Skeletal muscle satellite cell (primary cell): ENCODE results near the gene ARMH1.
"Not testable (repeated sequence)": the region's sequence is repeated elsewhere in the genome, so short reads cannot be mapped to it uniquely, and the experiment has no call there.

Experiments used
- H3K27me3 ChIP-seq: 2 replicates; pipeline ENCODE4 v1.7.0; 2013; ENCODE audit warnings: low read length; ENCODE audit not compliant: control insufficient read depth, insufficient read depth
- H3K36me3 ChIP-seq: 2 replicates; pipeline ENCODE4 v1.7.0; 2013; ENCODE audit warnings: mild to moderate bottlenecking, control low read depth, low read length; ENCODE audit not compliant: insufficient read depth
- H3K4me1 ChIP-seq: 2 replicates; pipeline ENCODE4 v1.7.0; 2013; ENCODE audit warnings: low read length; ENCODE audit not compliant: control insufficient read depth, insufficient read depth
- H3K4me2 ChIP-seq: 2 replicates; pipeline ENCODE4 v1.7.0; 2013; ENCODE audit warnings: mild to moderate bottlenecking, low read length
- H3K4me3 ChIP-seq: 2 replicates; pipeline ENCODE4 v1.7.0; 2013; ENCODE audit warnings: low read length
- H3K9ac ChIP-seq: 2 replicates; pipeline ENCODE4 v1.7.0; 2013; ENCODE audit warnings: mild to moderate bottlenecking, low read depth, low read length, moderate library complexity
- H3K9me3 ChIP-seq: replicated peaks from 2 replicates; pipeline ENCODE4 v1.7.0; 2013; ENCODE audit warnings: mild to moderate bottlenecking, control low read depth, low read length

The ARMH1 gene

GRCh38 chr1:44685881-44686280 is 11.4 kb downstream of the ARMH1 start:
- Histone ChIP-seq H3K9ac (no peak overlapping the region), H3K36me3 (no peaks in the 10 kb centered on the region), H3K4me1 (no peaks in the 10 kb centered on the region), H3K4me2 (no peak overlapping the region), H3K9me3 (no peaks in the 10 kb centered on the region), H3K27me3 (peaks cover 6% of the 10 kb centered on the region), H3K4me3 (no peak overlapping the region)

- no peak overlapping the region for H3K4me3 ChIP-seq
- H3K9ac ChIP-seq: no peak overlapping the region
- H3K9me3 ChIP-seq: no peaks in the 10 kb centered on the region
- H3K36me3 ChIP-seq: no peaks in the 10 kb centered on the region
- H3K27me3 ChIP-seq: peaks cover 15% of the 10 kb centered on the region
- H3K4me2 ChIP-seq: no peak overlapping the region
- H3K4me1 ChIP-seq: no peaks in the 10 kb centered on the region
Measured at GRCh38 chr1:44688760-44689446, 14.4 kb downstream of the ARMH1 start.

GRCh38 chr1:44689447-44689765 is 14.9 kb downstream of the ARMH1 start:
- Histone ChIP-seq H3K4me2 (no peak overlapping the region), H3K36me3 (no peaks in the 10 kb centered on the region), H3K4me1 (no peaks in the 10 kb centered on the region), H3K9ac (no peak overlapping the region), H3K27me3 (peaks cover 15% of the 10 kb centered on the region), H3K4me3 (no peak overlapping the region), H3K9me3 (no peaks in the 10 kb centered on the region)

- Histone ChIP-seq H3K4me1 (no peaks in the 10 kb centered on the region), H3K27me3 (peaks cover 24% of the 10 kb centered on the region), H3K4me3 (no peak overlapping the region), H3K4me2 (no peak overlapping the region), H3K9me3 (no peaks in the 10 kb centered on the region), H3K36me3 (no peaks in the 10 kb centered on the region), H3K9ac (no peak overlapping the region)
Measured at GRCh38 chr1:44693159-44693558, 18.6 kb downstream of the ARMH1 start.

- Histone ChIP-seq H3K36me3 (no peaks in the 10 kb centered on the region), H3K4me3 (no peak overlapping the region), H3K4me2 (no peak overlapping the region), H3K4me1 (no peaks in the 10 kb centered on the region), H3K9ac (no peak overlapping the region), H3K9me3 (no peaks in the 10 kb centered on the region), H3K27me3 (peaks cover 23% of the 10 kb centered on the region)
Measured at GRCh38 chr1:44693900-44694299, 19.4 kb downstream of the ARMH1 start.

GRCh38 chr1:44694863-44695478 is 20.5 kb downstream of the ARMH1 start:
- Histone ChIP-seq H3K4me1 (no peaks in the 10 kb centered on the region), H3K4me3 (no peak overlapping the region), H3K27me3 (peaks cover 23% of the 10 kb centered on the region), H3K4me2 (no peak overlapping the region), H3K9ac (no peak overlapping the region), H3K9me3 (no peaks in the 10 kb centered on the region), H3K36me3 (no peaks in the 10 kb centered on the region)

- Histone ChIP-seq H3K36me3 (no peaks in the 10 kb centered on the region), H3K4me1 (no peaks in the 10 kb centered on the region), H3K4me3 (no peak overlapping the region), H3K4me2 (no peak overlapping the region), H3K9ac (no peak overlapping the region), H3K9me3 (no peaks in the 10 kb centered on the region), H3K27me3 (peaks cover 23% of the 10 kb centered on the region)
Measured at GRCh38 chr1:44695671-44696070, 21.2 kb downstream of the ARMH1 start.

- H3K4me3 ChIP-seq: no peak overlapping the region
- H3K4me2 ChIP-seq: no peak overlapping the region
- no peaks in the 10 kb centered on the region for H3K9me3 ChIP-seq
- H3K36me3 ChIP-seq: no peaks in the 10 kb centered on the region
- no peak overlapping the region for H3K9ac ChIP-seq
- H3K27me3 ChIP-seq: peaks cover 23% of the 10 kb centered on the region
- H3K4me1 ChIP-seq: no peaks in the 10 kb centered on the region
Measured at GRCh38 chr1:44696101-44696500, 21.6 kb downstream of the ARMH1 start.

- Histone ChIP-seq H3K9ac (no peak overlapping the region), H3K36me3 (no peaks in the 10 kb centered on the region), H3K4me1 (no peaks in the 10 kb centered on the region), H3K4me3 (no peak overlapping the region), H3K9me3 (no peaks in the 10 kb centered on the region), H3K4me2 (no peak overlapping the region), H3K27me3 (peaks cover 15% of the 10 kb centered on the region)
Measured at GRCh38 chr1:44696789-44697345, 22.4 kb downstream of the ARMH1 start.

- Histone ChIP-seq H3K9ac (no peak overlapping the region), H3K9me3 (no peaks in the 10 kb centered on the region), H3K36me3 (no peaks in the 10 kb centered on the region), H3K4me1 (no peaks in the 10 kb centered on the region), H3K4me2 (no peak overlapping the region), H3K27me3 (peaks cover 14% of the 10 kb centered on the region), H3K4me3 (no peak overlapping the region)
Measured at GRCh38 chr1:44698138-44698537, 23.6 kb downstream of the ARMH1 start.

GRCh38 chr1:44699375-44699774 is 24.9 kb downstream of the ARMH1 start:
- not testable (repeated sequence) for H3K4me2 ChIP-seq, H3K36me3 ChIP-seq, H3K4me3 ChIP-seq, H3K9ac ChIP-seq, H3K9me3 ChIP-seq, H3K4me1 ChIP-seq
- peaks cover 14% of the 10 kb centered on the region for H3K27me3 ChIP-seq

GRCh38 chr1:44700573-44700972 is 26.1 kb downstream of the ARMH1 start:
- Histone ChIP-seq H3K9me3 (no peaks in the 10 kb centered on the region), H3K27me3 (peaks cover 14% of the 10 kb centered on the region), H3K36me3 (no peaks in the 10 kb centered on the region), H3K4me2 (no peak overlapping the region), H3K4me1 (no peaks in the 10 kb centered on the region), H3K4me3 (no peak overlapping the region), H3K9ac (no peak overlapping the region)
